ENCODE measurements around the gene APH1A.

Gene APH1A

GRCh38 chr1:150259217-150259616, 9.6 kb downstream of the APH1A start:
- no peak overlapping the region for H3K27ac ChIP-seq
- TF ChIP-seq CTCF (IDR thresholded peaks at IDR 0.05): no peak
- DNase-seq (ENCODE audit: low spot score): no peak
- H3K4me3 ChIP-seq: no peak overlapping the region

- Histone ChIP-seq H3K4me3 (no peak within 1 kb of the TSS), H3K27ac (no peak within 1 kb of the TSS)
- no peak for DNase-seq (ENCODE audit: low spot score)
- no peak for TF ChIP-seq CTCF (IDR thresholded peaks at IDR 0.05)
These were observed 10.9 kb downstream of the APH1A start, which contains the start of gene CA14 for GRCh38 chr1:150257624-150258585. Gene CA14 (plus strand): TSS chr1:150257774. CDS start chr1:150258129, 355 bp downstream.

GRCh38 chr1:150256554-150257341, 12.1 kb downstream of the APH1A start:
- H3K4me3 ChIP-seq: peak overlapping the region; percentile 50
- no peak for TF ChIP-seq CTCF (IDR thresholded peaks at IDR 0.05)
- no peak for DNase-seq (ENCODE audit: low spot score)
- no peak overlapping the region for H3K27ac ChIP-seq

GRCh38 chr1:150256198-150256553, 12.6 kb downstream of the APH1A start:
- Histone ChIP-seq H3K27ac (no peak overlapping the region), H3K4me3 (peak overlapping the region; percentile 50)
- no peak for TF ChIP-seq CTCF (IDR thresholded peaks at IDR 0.05)
- no peak for DNase-seq (ENCODE audit: low spot score)

- Histone ChIP-seq H3K4me3 (no peak overlapping the region), H3K27ac (no peak overlapping the region)
- TF ChIP-seq CTCF (IDR thresholded peaks at IDR 0.05): no peak
- DNase-seq (ENCODE audit: low spot score): no peak
These were observed 18.9 kb downstream of the APH1A start for GRCh38 chr1:150249936-150250335.

GRCh38 chr1:150243003-150243402, 25.8 kb downstream of the APH1A start:
- Histone ChIP-seq H3K27ac (no peak overlapping the region), H3K4me3 (no peak overlapping the region)
- no peak for DNase-seq (ENCODE audit: low spot score)
- TF ChIP-seq CTCF (IDR thresholded peaks at IDR 0.05): no peak
